Epithelial cell of proximal tubule (primary cell): Measurements from ENCODE around the gene UBN1. TPM values are rescaled to one million over a fixed set of nuclear protein-coding genes. Genes with fewer than 3 reads are reported as not detected.

Source experiments
- DNase-seq: peaks from one replicate; pipeline ENCODE4 v3.0.0-alpha.2; 2011; ENCODE audit warnings: low read depth
- H3K4me3 ChIP-seq: 2 replicates; pipeline ENCODE4 v1.5.1; 2011; ENCODE audit warnings: low read depth, mild to moderate bottlenecking, low read length
- total RNA-seq: library from RNA; depleted of rRNA; stranded (reverse); fragments of >200 nt; gene quantifications from 2 replicates; pipeline ENCODE4 v1.2.3, GENCODE V29; 2015
- TF ChIP-seq, protein P1 (sequence below): conservative IDR thresholded peaks from 2 replicates; pipeline ENCODE4 v1.5.1; 2012; ENCODE audit warnings: low read depth, mild to moderate bottlenecking, low read length

Gene UBN1
- total RNA-seq, 1 donor from 2014 or later, result 24.5 TPM

GRCh38 chr16:4898811-4899473 lies 51.7 kb downstream of the UBN1 start:
- no peak for DNase-seq
- TF ChIP-seq, protein P1, sequence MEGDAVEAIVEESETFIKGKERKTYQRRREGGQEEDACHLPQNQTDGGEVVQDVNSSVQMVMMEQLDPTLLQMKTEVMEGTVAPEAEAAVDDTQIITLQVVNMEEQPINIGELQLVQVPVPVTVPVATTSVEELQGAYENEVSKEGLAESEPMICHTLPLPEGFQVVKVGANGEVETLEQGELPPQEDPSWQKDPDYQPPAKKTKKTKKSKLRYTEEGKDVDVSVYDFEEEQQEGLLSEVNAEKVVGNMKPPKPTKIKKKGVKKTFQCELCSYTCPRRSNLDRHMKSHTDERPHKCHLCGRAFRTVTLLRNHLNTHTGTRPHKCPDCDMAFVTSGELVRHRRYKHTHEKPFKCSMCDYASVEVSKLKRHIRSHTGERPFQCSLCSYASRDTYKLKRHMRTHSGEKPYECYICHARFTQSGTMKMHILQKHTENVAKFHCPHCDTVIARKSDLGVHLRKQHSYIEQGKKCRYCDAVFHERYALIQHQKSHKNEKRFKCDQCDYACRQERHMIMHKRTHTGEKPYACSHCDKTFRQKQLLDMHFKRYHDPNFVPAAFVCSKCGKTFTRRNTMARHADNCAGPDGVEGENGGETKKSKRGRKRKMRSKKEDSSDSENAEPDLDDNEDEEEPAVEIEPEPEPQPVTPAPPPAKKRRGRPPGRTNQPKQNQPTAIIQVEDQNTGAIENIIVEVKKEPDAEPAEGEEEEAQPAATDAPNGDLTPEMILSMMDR, result no peak
- no peak overlapping the region for H3K4me3 ChIP-seq

DNA sequence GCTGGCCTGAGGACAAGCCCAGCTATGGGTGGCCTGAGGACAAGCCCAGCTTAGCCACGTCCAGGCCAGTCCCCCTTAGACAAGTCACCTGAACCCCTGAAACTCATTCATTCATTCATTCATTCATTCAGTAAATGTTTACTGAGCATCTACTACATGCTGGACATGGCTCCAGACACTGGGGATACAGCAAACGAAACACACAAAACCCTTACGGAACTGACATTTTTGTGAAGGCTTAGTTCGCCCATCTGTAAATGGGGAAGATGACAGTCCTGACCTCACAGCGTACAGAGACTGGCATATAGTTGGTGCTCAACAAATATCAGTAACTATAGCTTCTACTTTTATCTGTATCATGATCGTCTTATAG lies 52.2 kb downstream of the UBN1 start:
- DNase-seq, result no peak
- no peak overlapping the region for H3K4me3 ChIP-seq
- TF ChIP-seq, protein P1, result no peak

- TF ChIP-seq, protein P1, result no peak
- DNase-seq, result no peak
- H3K4me3 ChIP-seq, result no peak overlapping the region
These were observed 52.8 kb downstream of the UBN1 start for GRCh38 chr16:4900036-4900435.

DNA sequence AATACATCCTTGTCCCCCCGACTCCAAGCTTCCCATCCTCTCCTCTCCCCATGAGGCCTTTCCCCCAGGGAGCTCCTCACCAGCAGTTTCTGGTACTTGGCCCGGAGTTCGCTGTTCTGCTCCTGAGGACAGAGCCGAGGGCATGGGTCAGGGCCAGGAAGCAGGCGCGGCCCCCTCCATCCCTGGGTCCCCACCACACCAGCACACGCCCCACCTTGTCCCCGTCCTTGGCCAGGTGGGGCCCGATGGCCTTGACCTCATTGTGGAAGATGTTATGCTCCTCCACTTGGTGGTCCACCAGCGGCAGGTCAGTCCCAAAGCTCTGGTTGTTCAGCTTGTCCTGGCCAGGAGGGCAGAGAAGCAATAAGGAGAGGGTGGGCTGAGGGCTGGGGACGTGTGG lies 53.5 kb downstream of the UBN1 start:
- H3K4me3 ChIP-seq, result no peak overlapping the region
- TF ChIP-seq, protein P1, result no peak
- no peak for DNase-seq

- H3K4me3 ChIP-seq, result no peak overlapping the region
- no peak for DNase-seq
- TF ChIP-seq, protein P1, result no peak
These were observed 54.8 kb downstream of the UBN1 start for GRCh38 chr16:4902038-4902437.

GRCh38 chr16:4904108-4904941 lies 57.0 kb downstream of the UBN1 start:
- TF ChIP-seq, protein P1, result no peak
- no peak overlapping the region for H3K4me3 ChIP-seq

More at GRCh38 chr16:4904108-4904941, 57.0 kb downstream of the UBN1 start:
- no peak for DNase-seq
